ENCODE results near the gene ZKSCAN8.

The ZKSCAN8 gene

DNA sequence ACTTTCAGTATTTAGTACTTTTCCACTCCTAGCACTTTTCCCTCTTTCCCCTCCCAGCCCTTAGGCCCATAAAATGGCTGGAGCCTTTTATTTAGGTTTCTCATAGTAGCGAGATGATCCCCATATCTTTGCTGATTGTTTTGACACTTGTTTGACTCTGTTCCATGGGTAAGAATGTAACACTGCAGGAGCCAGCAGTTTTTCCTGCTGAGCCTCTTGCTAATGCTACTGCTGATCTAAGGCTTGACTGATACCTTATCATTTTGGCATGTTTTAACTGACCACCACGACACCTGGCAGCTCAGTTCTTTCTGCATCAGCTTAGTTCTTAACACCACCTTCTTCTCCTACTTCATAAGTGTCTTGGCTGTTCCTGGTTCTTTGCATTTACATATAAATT, 29.6 kb downstream of the ZKSCAN8 start:
- TF ChIP-seq CTCF (IDR thresholded peaks at IDR 0.05; ENCODE audit: insufficient read depth, low read depth, low read length, missing control alignments), result no peak
- no peak overlapping the region for H3K4me3 ChIP-seq (ENCODE audit: low read length)
- no peak for DNase-seq (ENCODE audit: low read depth)

DNA sequence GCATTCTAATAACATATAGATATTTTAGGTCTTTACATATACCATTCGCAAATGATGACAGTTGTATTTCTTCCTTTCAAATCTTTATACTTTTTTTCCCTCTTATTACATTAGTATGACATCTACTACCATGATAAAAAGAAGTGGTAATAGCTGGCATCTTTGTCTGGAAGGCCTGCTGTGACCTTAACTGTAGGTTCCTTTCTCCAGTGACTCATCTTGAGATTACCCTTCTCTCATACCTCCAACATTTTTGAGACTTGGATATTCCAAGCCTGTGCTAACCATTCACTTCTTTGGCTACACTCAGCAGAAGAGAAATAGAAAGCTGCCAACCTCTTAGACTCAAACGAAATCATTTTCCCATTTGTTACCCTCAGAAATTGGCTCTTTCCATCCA, 30.3 kb downstream of the ZKSCAN8 start:
- no peak for DNase-seq (ENCODE audit: low read depth)
- H3K4me3 ChIP-seq (ENCODE audit: low read length), result no peak overlapping the region
- TF ChIP-seq CTCF (IDR thresholded peaks at IDR 0.05; ENCODE audit: insufficient read depth, low read depth, low read length, missing control alignments), result no peak

- DNase-seq (ENCODE audit: low read depth), result no peak
- no peak overlapping the region for H3K4me3 ChIP-seq (ENCODE audit: low read length)
- no peak for TF ChIP-seq CTCF (IDR thresholded peaks at IDR 0.05; ENCODE audit: insufficient read depth, low read depth, low read length, missing control alignments)
Measured at GRCh38 chr6:28176373-28176772, 34.7 kb downstream of the ZKSCAN8 start.

DNA sequence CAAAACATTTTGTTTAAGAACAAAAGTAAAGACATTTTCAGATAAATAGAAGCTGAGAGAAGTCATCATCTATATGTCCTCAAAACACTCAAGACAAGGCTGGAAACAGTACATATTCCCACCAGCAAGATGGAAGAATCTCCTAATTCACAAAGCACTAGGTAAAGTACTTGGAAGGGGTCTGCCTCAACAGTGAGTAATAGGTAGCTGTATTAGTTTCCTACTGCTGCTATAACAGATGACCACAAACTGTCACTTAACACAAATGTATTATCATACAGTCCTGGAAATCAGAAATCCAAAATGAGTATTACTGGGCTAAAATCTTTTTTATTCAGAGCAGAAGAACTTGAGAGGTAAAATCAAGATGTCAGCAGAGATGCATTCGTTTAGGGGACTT, 40.6 kb downstream of the ZKSCAN8 start:
- TF ChIP-seq CTCF (IDR thresholded peaks at IDR 0.05; ENCODE audit: insufficient read depth, low read depth, low read length, missing control alignments), result no peak
- H3K4me3 ChIP-seq (ENCODE audit: low read length), result no peak overlapping the region
- no peak for DNase-seq (ENCODE audit: low read depth)

DNA sequence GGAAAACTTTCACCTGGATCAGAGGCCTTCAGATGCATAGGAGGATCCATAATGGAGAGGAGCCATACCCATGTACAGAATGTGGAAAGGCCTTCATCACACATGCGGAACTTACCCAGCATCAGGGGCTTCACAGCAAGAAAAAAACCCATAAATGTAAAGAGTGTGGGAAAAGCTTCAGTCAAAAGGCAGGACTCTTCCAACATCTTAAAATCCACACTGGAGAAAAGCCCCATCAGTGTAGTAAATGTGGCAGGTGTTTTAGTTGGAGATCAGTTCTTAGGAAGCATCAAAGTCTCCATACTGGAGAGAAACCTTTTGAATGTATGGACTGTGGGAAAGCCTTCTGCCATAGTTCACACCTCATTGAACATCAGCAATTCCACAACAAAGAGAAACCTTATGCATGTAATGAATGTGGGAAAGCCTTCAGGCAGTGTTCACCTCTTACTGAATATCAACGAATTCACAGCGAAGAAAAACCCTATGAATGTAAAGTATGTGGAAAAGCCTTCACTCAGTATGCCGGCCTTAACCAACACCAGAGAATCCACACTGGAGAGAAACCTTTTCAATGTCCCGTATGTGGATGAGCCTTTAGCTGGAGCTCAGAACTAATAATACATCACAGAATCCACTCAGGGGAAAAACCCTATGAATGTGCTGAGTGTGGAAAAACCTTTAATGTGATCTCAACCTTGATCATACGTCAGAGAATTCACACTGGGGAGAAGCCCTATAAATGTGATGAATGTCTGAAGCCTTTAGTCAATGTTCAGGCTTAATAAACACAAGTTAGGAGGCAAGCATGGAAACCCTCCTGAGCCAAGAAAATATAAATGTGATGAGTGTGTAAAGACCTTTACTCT, 46.7 kb downstream of the ZKSCAN8 start:
- no peak for DNase-seq (ENCODE audit: low read depth)
- TF ChIP-seq CTCF (IDR thresholded peaks at IDR 0.05; ENCODE audit: insufficient read depth, low read depth, low read length, missing control alignments), result no peak
- no peak overlapping the region for H3K4me3 ChIP-seq (ENCODE audit: low read length)

DNA sequence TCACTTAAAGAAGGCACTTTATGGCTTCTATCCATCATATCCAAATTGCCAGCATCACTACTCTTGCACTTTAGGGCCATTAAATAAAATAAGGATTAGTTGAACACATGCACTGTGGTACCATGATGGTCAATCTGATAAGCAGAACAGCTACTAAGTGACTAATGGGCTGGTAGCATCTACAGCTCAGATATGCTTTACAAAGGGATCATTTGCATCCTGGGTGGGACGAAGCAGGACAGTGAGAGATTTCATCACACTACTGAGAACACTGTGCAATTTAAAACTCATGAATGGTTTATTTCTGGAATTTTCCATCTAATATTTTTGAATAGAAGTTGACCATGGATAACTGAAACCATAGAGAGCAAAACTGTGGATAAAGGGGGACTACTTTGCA, 58.3 kb downstream of the ZKSCAN8 start:
- no peak for DNase-seq (ENCODE audit: low read depth)
- H3K4me3 ChIP-seq (ENCODE audit: low read length), result no peak overlapping the region
- TF ChIP-seq CTCF (IDR thresholded peaks at IDR 0.05; ENCODE audit: insufficient read depth, low read depth, low read length, missing control alignments), result no peak

- H3K4me3 ChIP-seq (ENCODE audit: low read length), result no peak overlapping the region
- no peak for DNase-seq (ENCODE audit: low read depth)
- TF ChIP-seq CTCF (IDR thresholded peaks at IDR 0.05; ENCODE audit: insufficient read depth, low read depth, low read length, missing control alignments), result no peak
Measured at GRCh38 chr6:28203201-28203600, 61.5 kb downstream of the ZKSCAN8 start.

Data from epithelial cell of esophagus (primary cell).